SK-N-SH treated with all-trans-retinoic acid at 6 μM for 48 hours (cell line): ENCODE measurements around the gene TLE4.

Experiments used
- ARNTL ChIP-seq: fragments of 450-650 bp; formaldehyde crosslinking; IDR thresholded peaks from 2 replicates; pipeline ENCODE4 v1.5.0; 2020; ENCODE audit warnings: low read depth, mild to moderate bottlenecking, moderate library complexity, borderline replicate concordance
- BACH2 ChIP-seq: fragments of 250-450 bp; sonication (Bioruptor Pico); IDR thresholded peaks from 2 replicates; pipeline ENCODE4 v1.9.0; 2021; ENCODE audit warnings: mild to moderate bottlenecking, borderline replicate concordance
- GLIS3 ChIP-seq: fragments of 250-450 bp; sonication (Bioruptor Pico); IDR thresholded peaks from 2 replicates; pipeline ENCODE4 v1.5.0; 2020; ENCODE audit warnings: mild to moderate bottlenecking, moderate library complexity
- OSR1 ChIP-seq: fragments of 250-450 bp; sonication (Bioruptor Pico); IDR thresholded peaks from 2 replicates; pipeline ENCODE4 v1.8.0; 2022; ENCODE audit warnings: moderate library complexity, mild to moderate bottlenecking, inconsistent platforms
- PATZ1 ChIP-seq: fragments of 250-450 bp; sonication (Bioruptor Pico); IDR thresholded peaks from 2 replicates; pipeline ENCODE4 v1.8.0; 2020; ENCODE audit warnings: mild to moderate bottlenecking, moderate library complexity, borderline replicate concordance
- RARB ChIP-seq: fragments of 250-450 bp; sonication (Bioruptor Pico); IDR thresholded peaks from 2 replicates; pipeline ENCODE4 v1.8.0; 2021; ENCODE audit warnings: mild to moderate bottlenecking, moderate library complexity
- TCF4 ChIP-seq: fragments of 250-450 bp; sonication (Bioruptor Pico); IDR thresholded peaks from 2 replicates; pipeline ENCODE4 v1.8.0; 2021; ENCODE audit warnings: mild to moderate bottlenecking, moderate library complexity, borderline replicate concordance
- TSHZ2 ChIP-seq: fragments of 250-450 bp; sonication (Bioruptor Pico); IDR thresholded peaks from 2 replicates; pipeline ENCODE4 v1.5.0; 2020; ENCODE audit warnings: mild to moderate bottlenecking, moderate library complexity
- ZC3H10 ChIP-seq: fragments of 250-450 bp; sonication (Bioruptor Pico); IDR thresholded peaks from 2 replicates; pipeline ENCODE4 v1.5.1; 2021; ENCODE audit warnings: mild to moderate bottlenecking, moderate library complexity
- ZFP3 ChIP-seq: fragments of 250-450 bp; sonication (Bioruptor Pico); IDR thresholded peaks from 2 replicates; pipeline ENCODE4 v1.5.0; 2020; ENCODE audit warnings: mild to moderate bottlenecking, moderate library complexity
- ZFP30 ChIP-seq: fragments of 450-650 bp; formaldehyde crosslinking; IDR thresholded peaks from 2 replicates; pipeline ENCODE4 v1.5.0; 2022; ENCODE audit warnings: mild to moderate bottlenecking, moderate library complexity
- ZNF8 ChIP-seq: fragments of 450-650 bp; formaldehyde crosslinking; IDR thresholded peaks from 2 replicates; pipeline ENCODE4 v1.5.0; 2020; ENCODE audit warnings: mild to moderate bottlenecking, moderate library complexity
- TF ChIP-seq, protein P1 (sequence below): fragments of 250-450 bp; sonication (Bioruptor Pico); IDR thresholded peaks from 2 replicates; pipeline ENCODE4 v1.5.1; 2020; ENCODE audit warnings: low read depth, mild to moderate bottlenecking, moderate library complexity

DNA sequence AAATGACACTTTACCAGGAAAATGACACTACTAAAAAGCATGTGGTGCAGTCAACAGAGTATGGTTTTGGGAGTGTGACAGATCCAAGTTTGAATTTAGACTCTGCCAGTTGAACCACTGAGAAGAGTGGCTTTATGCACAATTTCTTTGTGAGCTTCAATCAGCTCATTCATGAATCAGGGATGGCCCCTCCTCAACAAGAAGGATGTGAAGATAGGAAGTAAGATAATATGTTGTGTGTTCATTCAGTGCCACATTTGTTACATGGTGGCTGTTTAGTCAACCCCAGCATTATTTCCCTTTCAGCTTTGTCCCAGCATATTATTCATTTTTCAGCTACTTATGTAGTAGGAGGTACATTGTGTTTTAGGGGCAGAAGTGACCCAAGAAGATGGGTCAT is 140.1 kb downstream of the TLE4 start:
- no peak for TF ChIP-seq RARB
- TF ChIP-seq ZFP3 (CRISPR knock-in tag) = no peak
- no peak for TF ChIP-seq ZNF8 (CRISPR knock-in tag)
- no peak for TF ChIP-seq GLIS3 (CRISPR knock-in tag)
- no peak for TF ChIP-seq OSR1
- TF ChIP-seq ARNTL = no peak
- TF ChIP-seq PATZ1 (CRISPR knock-in tag) = no peak
- TF ChIP-seq TSHZ2 (CRISPR knock-in tag) = no peak
- no peak for TF ChIP-seq ZC3H10 (CRISPR knock-in tag)
- TF ChIP-seq, protein P1, sequence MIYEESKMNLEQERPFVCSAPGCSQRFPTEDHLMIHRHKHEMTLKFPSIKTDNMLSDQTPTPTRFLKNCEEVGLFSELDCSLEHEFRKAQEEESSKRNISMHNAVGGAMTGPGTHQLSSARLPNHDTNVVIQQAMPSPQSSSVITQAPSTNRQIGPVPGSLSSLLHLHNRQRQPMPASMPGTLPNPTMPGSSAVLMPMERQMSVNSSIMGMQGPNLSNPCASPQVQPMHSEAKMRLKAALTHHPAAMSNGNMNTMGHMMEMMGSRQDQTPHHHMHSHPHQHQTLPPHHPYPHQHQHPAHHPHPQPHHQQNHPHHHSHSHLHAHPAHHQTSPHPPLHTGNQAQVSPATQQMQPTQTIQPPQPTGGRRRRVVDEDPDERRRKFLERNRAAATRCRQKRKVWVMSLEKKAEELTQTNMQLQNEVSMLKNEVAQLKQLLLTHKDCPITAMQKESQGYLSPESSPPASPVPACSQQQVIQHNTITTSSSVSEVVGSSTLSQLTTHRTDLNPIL (CRISPR knock-in tag) = no peak
- no peak for TF ChIP-seq TCF4 (CRISPR knock-in tag)
- TF ChIP-seq ZFP30 (CRISPR knock-in tag) = no peak
- TF ChIP-seq BACH2 (CRISPR knock-in tag) = no peak
